H1 (cell line): ENCODE data around the gene CUEDC2. TPM values are rescaled to one million over a fixed set of nuclear protein-coding genes. Genes with fewer than 3 reads are reported as not detected.

ENCODE experiments used
- CHD7 ChIP-seq: fragments of 300-600 bp; sonication (generic); IDR thresholded peaks from 2 replicates; pipeline ENCODE4 v1.7.1; 2012; ENCODE audit warnings: low read length, moderate library complexity, mild to moderate bottlenecking, inconsistent platforms; ENCODE audit not compliant: insufficient replicate concordance
- polyA plus RNA-seq, 7 experiments: library from polyadenylated mRNA; depleted of rRNA in 3 of 7; stranded (reverse) in 5 of 7; unstranded in 2 of 7; fragments of >200 nt in 5 of 7; fragments of 200-250 nt in 2 of 7; gene quantifications; 1 replicate in 5 of 7; 2 replicates in 1 of 7; 4 replicates in 1 of 7; pipeline versions ENCODE4 v1.2.1 to v1.2.3, GENCODE V29; 2011 to 2013; ENCODE audit warnings: missing spikeins in 2 of 7, mixed read lengths in 2 of 7
- total RNA-seq: library from RNA; stranded (reverse); fragmentation: NEBNext Ultra II Directional; extraction: Animal tissue kit (Norgen Biotek cat#: 25700); gene quantifications from 2 replicates; pipeline ENCODE4 v1.2.1, GENCODE V29; 2021

CUEDC2 gene
- total and polyA plus RNA-seq, 2 of the 8 experiments (the other 6 are each of a cell fraction or from before 2014, with no cell fraction given): 41.7 to 55.2 TPM

- no peak for TF ChIP-seq CHD7
Observed at GRCh38 chr10:102424916-102425315, 7.5 kb downstream of the CUEDC2 start (continued).
